Right kidney (tissue), 1 donor: ENCODE results near the gene ITGAE.
"Not testable (repeated sequence)": the region's sequence is repeated elsewhere in the genome, so short reads cannot be mapped to it uniquely, and the experiment has no call there.

Experiments
- DNase-seq: peaks from one replicate; pipeline ENCODE4 v3.0.0-alpha.2; 2016

ITGAE gene

GRCh38 chr17:3761036-3761917 lies 39.7 kb downstream of the ITGAE start:
- DNase-seq: no peak

DNA sequence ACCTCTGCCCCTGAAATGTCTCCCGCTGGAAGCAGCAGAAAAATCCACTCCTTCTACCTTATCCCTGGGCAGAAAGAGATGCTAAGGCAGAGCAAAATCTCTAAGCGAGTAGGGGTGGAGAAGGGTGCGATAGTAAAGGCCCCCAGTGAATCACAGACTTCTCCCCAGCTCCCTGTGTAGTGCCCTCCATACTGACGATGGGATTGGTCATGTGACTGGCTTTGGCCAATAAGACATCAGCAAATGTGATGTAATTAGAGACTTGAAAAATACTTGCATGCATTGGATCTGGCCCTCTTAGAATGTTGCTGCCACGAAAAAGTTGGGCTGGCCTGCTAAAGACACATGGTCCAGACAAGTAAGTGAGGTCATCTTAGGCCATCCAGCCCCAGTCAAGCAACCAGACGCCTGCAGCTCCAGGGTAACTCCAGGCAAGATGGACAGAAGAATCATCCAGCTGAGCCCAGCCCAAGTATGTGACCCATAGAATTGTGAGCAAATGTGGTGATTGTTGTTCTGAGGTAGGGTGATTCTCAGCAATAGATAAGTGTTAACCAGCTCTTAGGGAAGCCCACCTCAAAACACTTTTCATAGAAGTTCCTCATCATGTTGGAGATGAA lies 41.3 kb downstream of the ITGAE start:
- no peak for DNase-seq

GRCh38 chr17:3755335-3756030 lies 45.5 kb downstream of the ITGAE start:
- DNase-seq: peak; percentile 20

DNA sequence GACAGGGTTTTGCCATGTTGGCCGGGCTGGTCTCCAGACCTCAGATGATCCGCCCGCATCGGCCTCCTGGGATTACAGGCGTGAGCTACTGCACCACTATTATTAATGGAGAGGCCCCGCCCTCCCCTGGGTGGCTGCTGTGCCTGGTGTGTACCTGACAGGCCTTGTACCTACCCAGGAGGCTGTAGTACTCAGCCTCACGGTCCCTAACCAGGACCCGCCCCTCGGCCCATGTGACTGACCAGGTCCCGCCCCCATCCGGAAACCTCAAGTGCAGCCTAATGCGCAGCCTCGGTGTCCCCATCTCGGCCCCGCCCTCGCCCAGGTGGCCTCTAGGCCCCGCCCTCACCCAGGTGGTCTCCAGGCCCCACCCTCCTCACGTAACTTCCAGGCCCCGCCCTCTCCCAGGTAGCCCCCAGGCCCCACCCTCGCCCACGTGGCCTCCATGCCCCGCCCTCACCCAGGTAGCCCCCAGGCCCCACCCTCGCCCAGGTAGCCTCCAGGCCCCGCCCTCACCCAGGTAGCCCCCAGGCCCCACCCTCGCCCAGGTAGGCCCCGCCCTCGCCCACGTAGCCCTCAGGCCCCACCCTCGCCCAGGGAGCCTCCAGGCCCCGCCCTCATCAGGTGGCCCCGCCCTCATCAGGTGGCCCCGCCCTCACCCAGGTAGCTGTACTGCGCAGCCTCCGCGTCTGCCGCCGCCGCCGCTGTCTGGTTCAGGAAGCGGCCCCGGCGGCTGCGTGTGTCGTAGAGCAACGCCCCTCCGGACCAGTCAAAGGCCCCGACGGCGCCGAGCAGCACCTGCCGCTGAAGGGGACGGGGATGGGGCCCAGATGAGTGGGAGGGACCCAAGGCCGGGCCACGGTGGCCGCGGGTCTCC lies 46.3 kb downstream of the ITGAE start:
- peak; percentile 77 for DNase-seq

DNA sequence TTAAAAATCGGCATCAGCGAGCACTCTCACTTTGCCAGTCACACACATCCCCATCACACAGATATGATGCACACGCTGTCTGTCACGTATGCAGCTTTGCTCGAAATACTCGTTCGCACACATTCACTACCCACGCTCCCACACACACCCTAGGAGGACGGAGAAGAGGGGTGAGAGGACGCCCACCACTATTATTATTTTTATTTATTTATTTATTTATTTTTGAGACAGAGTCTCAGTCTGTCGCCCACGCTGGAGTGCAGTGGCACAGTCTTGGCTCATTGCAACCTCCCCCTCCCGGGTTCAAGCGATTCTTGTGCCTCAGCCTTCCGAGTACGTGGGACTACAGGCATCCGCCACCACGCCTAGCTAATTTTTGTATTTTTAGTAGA lies 46.9 kb downstream of the ITGAE start:
- DNase-seq: no peak

- no peak for DNase-seq
Observed at GRCh38 chr17:3753624-3754023, 47.4 kb downstream of the ITGAE start.

DNA sequence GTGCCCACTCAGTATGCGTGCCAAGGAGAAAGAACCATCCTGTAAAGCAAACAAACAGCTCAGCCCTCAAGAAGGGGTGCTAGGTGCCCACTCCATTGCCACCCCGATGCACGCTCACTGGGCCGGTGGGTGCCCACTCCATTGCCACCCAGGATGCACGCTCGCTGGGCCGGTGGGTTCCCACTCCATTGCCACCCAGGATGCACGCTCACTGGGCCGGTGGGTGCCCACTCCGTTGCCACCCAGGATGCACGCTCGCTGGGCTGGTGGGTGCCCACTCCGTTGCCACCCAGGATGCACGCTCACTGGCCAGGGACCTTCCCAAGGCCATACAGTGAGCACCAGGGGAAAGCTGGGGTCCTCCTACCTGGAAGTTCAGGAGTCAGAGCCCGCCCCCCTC lies 49.2 kb downstream of the ITGAE start:
- no peak for DNase-seq

DNA sequence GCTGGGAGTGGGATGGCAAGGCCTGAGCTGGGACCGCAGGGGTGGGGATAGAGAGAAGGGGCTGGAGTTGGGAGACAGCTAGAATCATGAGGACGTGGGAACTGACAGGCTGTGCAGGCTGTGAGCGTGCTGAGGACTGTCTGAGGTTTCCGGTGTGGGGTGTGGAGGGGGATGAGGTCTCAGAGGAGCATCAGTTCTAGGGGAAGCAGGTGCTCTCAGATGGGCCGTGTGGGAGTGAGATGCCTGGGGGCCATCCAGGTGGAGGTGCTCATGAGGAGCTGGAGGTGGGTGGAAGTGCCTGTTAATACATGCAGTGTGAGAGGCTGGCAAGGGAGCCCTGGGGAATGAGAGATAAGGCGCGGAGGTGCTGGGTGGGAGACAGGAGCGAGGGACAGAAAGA lies 50.1 kb downstream of the ITGAE start:
- no peak for DNase-seq

- no peak for DNase-seq
Observed at GRCh38 chr17:3750296-3750695, 50.7 kb downstream of the ITGAE start.

DNA sequence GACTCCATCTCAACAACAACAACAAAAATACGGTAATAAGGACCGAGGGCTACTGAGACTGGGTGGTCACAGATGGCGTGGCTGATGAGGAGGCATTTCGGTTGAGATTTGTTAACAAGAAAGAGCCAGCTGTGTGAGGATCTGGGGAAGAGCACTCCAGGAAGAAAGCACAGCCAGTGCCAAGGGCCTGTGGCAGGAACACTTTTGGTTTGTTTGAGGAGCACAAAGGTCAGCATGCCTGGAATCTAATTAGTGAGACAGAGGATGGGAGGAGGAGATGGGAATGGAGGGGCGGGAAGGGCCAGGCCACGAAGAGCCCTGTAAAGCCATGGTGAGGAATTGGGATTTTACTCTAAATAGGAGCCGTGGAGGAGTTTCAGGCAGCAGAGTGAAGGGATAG lies 52.4 kb downstream of the ITGAE start:
- DNase-seq: no peak

- no peak for DNase-seq
Observed at GRCh38 chr17:3747805-3748204, 53.2 kb downstream of the ITGAE start.

DNA sequence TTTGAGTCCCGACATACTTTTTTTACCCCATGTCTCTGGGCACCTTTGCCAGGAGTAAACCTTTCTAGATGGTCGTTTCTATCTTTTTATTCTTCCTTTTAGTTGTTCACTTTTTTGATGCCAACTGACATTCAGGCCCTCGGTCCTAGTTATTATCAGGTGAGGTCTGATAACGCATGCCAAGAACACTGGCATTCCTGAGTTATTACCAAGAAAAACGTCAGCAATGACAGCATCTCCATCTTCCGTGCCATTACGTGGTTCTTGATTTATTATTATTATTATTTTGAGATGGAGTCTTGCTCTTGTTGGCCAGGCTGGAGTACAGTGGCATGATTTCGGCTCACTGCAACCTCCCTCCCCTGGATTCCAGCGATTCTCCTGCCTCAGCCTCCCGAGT lies 55.9 kb downstream of the ITGAE start:
- no peak for DNase-seq

GRCh38 chr17:3744014-3744413 lies 57.0 kb downstream of the ITGAE start:
- DNase-seq: no peak

- no peak for DNase-seq
Observed at GRCh38 chr17:3740611-3741073, 60.3 kb downstream of the ITGAE start.

GRCh38 chr17:3739422-3740124 lies 61.4 kb downstream of the ITGAE start:
- DNase-seq: no peak

DNA sequence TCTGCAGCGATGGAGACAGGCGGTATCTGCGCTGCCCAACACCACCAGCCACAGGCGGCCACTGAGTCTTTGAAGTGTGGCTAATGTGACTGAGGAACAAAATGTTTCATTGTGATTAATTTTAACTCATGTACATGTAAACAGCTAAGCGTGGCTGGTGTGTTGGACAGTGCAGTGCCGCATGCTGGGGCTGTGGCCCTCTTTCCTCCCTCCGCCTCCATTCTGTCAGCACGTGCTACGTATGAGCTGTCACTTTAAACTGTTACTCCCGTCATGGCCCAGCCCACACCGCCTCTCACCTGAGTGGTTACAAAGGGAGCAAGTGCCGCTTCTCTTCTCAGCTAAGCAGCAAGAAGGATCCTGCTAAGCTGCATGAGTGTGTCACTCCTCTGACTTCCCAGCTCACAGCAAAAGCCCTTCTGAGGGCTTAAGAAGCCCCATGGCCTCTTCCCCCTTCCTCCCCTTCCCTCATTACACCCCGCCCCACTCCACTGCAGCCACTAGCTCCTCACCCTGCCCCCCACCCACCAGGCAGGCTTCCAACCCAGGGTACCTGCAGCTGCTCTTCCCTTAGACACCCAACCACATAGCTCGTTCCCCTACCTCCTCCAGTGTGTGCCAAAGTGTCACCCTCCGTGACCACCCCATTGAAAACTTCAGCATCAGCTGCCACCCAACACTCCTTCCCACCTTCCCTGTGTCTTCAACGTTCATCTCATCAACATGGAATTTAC lies 62.3 kb downstream of the ITGAE start:
- no peak for DNase-seq

- DNase-seq: no peak
Observed at GRCh38 chr17:3735515-3735914, 65.5 kb downstream of the ITGAE start.

- DNase-seq: not testable (repeated sequence)
Observed at GRCh38 chr17:3734911-3735276, 66.1 kb downstream of the ITGAE start.

DNA sequence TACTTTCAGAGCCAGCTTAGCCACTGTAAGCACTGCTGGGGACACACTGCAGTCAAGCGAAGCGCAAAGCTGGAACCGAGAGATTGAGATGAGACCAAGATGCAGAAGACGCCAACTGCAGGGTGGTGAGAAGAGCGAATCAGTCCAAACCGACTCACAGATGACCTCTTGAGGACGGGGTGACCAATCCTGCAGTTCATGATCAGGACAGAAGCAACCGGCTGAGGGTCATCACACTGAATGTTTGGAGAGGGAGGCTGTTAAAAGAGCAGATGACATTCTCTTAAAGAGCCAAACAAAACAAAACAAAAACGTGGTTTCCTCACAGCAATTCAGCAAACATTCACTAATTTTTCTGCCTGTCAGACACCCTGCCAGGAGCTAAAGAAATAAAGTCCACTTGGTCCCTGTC lies 68.8 kb downstream of the ITGAE start:
- DNase-seq: no peak

DNA sequence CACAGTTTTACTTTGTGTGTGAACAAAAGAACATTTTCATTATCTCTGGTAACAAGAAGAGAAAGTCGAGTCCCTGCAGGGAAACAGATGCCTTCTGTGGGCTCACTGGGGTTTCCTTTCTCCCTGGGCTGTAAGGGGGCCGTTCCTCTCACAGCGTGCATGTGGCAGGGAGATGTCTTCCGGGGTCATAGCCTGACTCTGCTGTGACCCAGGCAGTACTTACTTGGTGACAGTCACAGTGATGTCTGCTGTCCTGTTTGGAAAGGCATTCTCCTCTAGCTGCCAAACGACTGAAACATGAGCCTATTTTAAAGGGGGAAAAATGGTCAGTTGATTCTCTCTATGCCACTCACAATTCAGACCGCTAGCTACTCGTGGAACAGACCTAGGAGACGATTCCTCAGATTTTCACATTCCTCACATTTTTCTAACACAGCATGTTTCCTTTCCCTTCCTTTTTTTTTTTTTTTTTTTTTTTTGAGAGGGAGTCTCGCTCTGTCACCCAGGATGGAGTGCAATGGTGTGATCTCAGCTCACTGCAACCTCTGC lies 70.0 kb downstream of the ITGAE start:
- DNase-seq: no peak

- DNase-seq: no peak
Observed at GRCh38 chr17:3729881-3730280, 71.1 kb downstream of the ITGAE start.
